Loucy (cell line): ENCODE measurements around the gene KIF13A.

ENCODE experiments used
- H2AFZ ChIP-seq: fragments of 200-600 bp; sonication (generic); 2 replicates; pipeline ENCODE4 v1.6.0; 2016; ENCODE audit warnings: antibody characterized with exemption, mild to moderate bottlenecking, low read length, moderate library complexity
- H3F3A ChIP-seq: fragments of 200-600 bp; 2 replicates; pipeline ENCODE4 v1.6.0; 2016; ENCODE audit warnings: antibody characterized with exemption, low read depth, mild to moderate bottlenecking
- H3K27me3 ChIP-seq: fragments of 200-600 bp; sonication (generic); 2 replicates; pipeline ENCODE4 v1.6.1; 2014; ENCODE audit warnings: low read length, mild to moderate bottlenecking; ENCODE audit not compliant: insufficient read depth, poor library complexity, severe bottlenecking
- H3K36me3 ChIP-seq: fragments of 200-600 bp; sonication (generic); 2 replicates; pipeline ENCODE4 v1.6.1; 2016; ENCODE audit warnings: low read length; ENCODE audit not compliant: insufficient read depth
- H3K4me1 ChIP-seq: fragments of 200-600 bp; sonication (generic); 2 replicates; pipeline ENCODE4 v1.5.1; 2014; ENCODE audit warnings: low read length, mild to moderate bottlenecking; ENCODE audit not compliant: insufficient read depth, poor library complexity, severe bottlenecking
- H3K4me2 ChIP-seq: fragments of 200-600 bp; sonication (generic); 2 replicates; pipeline ENCODE4 v1.6.0; 2014; ENCODE audit warnings: antibody characterized with exemption, low read length, low read depth, mild to moderate bottlenecking; ENCODE audit not compliant: poor library complexity, severe bottlenecking
- H3K4me3 ChIP-seq: fragments of 200-600 bp; sonication (generic); 2 replicates; pipeline ENCODE4 v1.5.1; 2014; ENCODE audit warnings: low read length, mild to moderate bottlenecking, mixed read lengths; ENCODE audit not compliant: poor library complexity, severe bottlenecking
- H3K79me2 ChIP-seq: fragments of 200-600 bp; sonication (generic); 2 replicates; pipeline ENCODE4 v1.6.1; 2014; ENCODE audit warnings: low read length; ENCODE audit not compliant: insufficient read depth
- H3K9ac ChIP-seq: fragments of 200-600 bp; sonication (generic); 2 replicates; pipeline ENCODE4 v1.6.0; 2014; ENCODE audit warnings: mild to moderate bottlenecking, low read depth, low read length, moderate library complexity; ENCODE audit not compliant: poor library complexity, severe bottlenecking
- H3K9me2 ChIP-seq: fragments of 200-600 bp; sonication (generic); replicated peaks from 2 replicates; pipeline ENCODE4 v1.6.1; 2016; ENCODE audit warnings: low read depth, low read length, mixed read lengths
- H3K9me3 ChIP-seq: fragments of 200-600 bp; sonication (generic); 2 replicates; pipeline ENCODE4 v1.6.1; 2014; ENCODE audit warnings: mild to moderate bottlenecking, antibody characterized with exemption, low read length, low read depth; ENCODE audit not compliant: insufficient read depth
- H4K20me1 ChIP-seq: fragments of 200-600 bp; sonication (generic); 2 replicates; pipeline ENCODE4 v1.6.0; 2014; ENCODE audit warnings: antibody characterized with exemption, low read length, mild to moderate bottlenecking; ENCODE audit not compliant: insufficient read depth, poor library complexity, severe bottlenecking
- EZH2phosphoT487 ChIP-seq: fragments of 200-600 bp; IDR thresholded peaks from 2 replicates; pipeline ENCODE4 v1.6.1; 2018; ENCODE audit warnings: antibody characterized with exemption, mild to moderate bottlenecking, moderate library complexity, borderline replicate concordance
- TF ChIP-seq, protein P1 (sequence below): fragments of 200-600 bp; sonication (generic); conservative IDR thresholded peaks from 2 replicates; pipeline ENCODE4 v1.5.1; 2014; ENCODE audit warnings: mild to moderate bottlenecking, antibody characterized with exemption, low read length

The KIF13A gene

DNA sequence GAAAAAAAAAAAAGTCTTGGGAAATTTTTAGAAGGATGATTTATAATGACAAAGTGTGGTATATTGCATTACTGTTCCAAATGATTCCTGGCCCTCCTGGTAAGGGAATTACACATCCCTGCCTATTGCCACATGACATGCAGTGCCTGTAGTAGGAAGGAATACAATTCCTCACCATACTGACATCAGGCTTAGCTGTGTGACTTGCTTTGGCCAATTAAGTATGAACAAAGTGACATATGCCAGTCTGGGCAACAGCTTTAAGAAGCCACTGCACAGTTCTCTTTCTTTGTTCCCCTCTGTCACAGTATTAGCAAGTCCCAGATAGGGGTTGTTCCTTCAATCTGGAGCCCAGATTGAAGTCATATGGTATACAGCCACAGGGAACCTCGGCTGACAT, 100.5 kb downstream of the KIF13A start:
- Histone ChIP-seq H3K27me3 (no peaks in the 10 kb centered on the region), H2AFZ (no peak overlapping the region), H3K4me2 (no peak overlapping the region)

DNA sequence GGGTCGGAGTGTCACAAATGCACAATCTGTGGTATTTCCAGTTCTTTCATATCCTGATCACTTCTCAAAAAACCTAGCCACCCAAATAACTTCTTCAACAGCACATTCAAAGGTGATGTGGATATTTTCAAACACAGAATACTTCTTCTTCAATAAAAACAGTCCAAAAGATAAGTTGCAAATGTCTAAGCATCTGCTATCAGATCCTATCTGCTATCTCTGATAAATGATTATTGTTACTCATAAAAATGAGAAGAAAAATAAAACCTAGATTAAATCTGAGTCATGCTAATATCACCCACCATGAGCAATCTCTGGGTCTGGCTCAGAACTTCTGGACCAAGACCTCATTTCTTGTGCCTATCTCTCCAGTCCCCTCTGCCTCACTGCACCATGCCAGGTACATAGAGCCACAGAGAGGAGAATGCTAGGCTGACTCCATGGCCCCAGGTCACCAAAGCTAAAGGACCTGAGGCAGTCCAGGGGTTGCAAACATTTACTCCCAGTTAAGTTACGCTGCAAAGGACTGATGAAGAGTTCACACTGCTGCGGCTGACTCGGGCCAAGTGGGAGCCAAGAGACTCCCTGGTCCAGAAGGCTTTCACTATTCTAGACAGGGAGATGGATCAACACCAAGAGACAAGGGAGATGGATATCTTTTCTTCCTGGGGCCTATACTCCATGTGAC, 101.4 kb downstream of the KIF13A start:
- no peaks in the 10 kb centered on the region for H3K9me3 ChIP-seq
- H3F3A ChIP-seq = no peaks in the 10 kb centered on the region
- no peak overlapping the region for H2AFZ ChIP-seq
- H3K4me3 ChIP-seq = no peak overlapping the region
- peaks cover 16% of the 10 kb centered on the region for H3K4me1 ChIP-seq
- TF ChIP-seq, protein P1, sequence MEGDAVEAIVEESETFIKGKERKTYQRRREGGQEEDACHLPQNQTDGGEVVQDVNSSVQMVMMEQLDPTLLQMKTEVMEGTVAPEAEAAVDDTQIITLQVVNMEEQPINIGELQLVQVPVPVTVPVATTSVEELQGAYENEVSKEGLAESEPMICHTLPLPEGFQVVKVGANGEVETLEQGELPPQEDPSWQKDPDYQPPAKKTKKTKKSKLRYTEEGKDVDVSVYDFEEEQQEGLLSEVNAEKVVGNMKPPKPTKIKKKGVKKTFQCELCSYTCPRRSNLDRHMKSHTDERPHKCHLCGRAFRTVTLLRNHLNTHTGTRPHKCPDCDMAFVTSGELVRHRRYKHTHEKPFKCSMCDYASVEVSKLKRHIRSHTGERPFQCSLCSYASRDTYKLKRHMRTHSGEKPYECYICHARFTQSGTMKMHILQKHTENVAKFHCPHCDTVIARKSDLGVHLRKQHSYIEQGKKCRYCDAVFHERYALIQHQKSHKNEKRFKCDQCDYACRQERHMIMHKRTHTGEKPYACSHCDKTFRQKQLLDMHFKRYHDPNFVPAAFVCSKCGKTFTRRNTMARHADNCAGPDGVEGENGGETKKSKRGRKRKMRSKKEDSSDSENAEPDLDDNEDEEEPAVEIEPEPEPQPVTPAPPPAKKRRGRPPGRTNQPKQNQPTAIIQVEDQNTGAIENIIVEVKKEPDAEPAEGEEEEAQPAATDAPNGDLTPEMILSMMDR = no peak
- no peak for TF ChIP-seq EZH2phosphoT487
- H3K9ac ChIP-seq = no peak overlapping the region
- no peaks in the 10 kb centered on the region for H3K36me3 ChIP-seq
- no peak overlapping the region for H3K4me2 ChIP-seq
- no peaks in the 10 kb centered on the region for H4K20me1 ChIP-seq
- no peaks in the 10 kb centered on the region for H3K27me3 ChIP-seq
- no peaks in the 10 kb centered on the region for H3K9me2 ChIP-seq
- no peaks in the 10 kb centered on the region for H3K79me2 ChIP-seq

More for the DNA sequence above, 100.5 kb downstream of the KIF13A start:
- H3K79me2 ChIP-seq = no peaks in the 10 kb centered on the region
- no peak for TF ChIP-seq EZH2phosphoT487
- TF ChIP-seq, protein P1 = no peak
- no peaks in the 10 kb centered on the region for H4K20me1 ChIP-seq
- H3K9me2 ChIP-seq = no peaks in the 10 kb centered on the region
- H3K36me3 ChIP-seq = no peaks in the 10 kb centered on the region
- H3K9me3 ChIP-seq = no peaks in the 10 kb centered on the region
- peaks cover 16% of the 10 kb centered on the region for H3K4me1 ChIP-seq
- H3K9ac ChIP-seq = no peak overlapping the region
- H3F3A ChIP-seq = no peaks in the 10 kb centered on the region
- H3K4me3 ChIP-seq = no peak overlapping the region

DNA sequence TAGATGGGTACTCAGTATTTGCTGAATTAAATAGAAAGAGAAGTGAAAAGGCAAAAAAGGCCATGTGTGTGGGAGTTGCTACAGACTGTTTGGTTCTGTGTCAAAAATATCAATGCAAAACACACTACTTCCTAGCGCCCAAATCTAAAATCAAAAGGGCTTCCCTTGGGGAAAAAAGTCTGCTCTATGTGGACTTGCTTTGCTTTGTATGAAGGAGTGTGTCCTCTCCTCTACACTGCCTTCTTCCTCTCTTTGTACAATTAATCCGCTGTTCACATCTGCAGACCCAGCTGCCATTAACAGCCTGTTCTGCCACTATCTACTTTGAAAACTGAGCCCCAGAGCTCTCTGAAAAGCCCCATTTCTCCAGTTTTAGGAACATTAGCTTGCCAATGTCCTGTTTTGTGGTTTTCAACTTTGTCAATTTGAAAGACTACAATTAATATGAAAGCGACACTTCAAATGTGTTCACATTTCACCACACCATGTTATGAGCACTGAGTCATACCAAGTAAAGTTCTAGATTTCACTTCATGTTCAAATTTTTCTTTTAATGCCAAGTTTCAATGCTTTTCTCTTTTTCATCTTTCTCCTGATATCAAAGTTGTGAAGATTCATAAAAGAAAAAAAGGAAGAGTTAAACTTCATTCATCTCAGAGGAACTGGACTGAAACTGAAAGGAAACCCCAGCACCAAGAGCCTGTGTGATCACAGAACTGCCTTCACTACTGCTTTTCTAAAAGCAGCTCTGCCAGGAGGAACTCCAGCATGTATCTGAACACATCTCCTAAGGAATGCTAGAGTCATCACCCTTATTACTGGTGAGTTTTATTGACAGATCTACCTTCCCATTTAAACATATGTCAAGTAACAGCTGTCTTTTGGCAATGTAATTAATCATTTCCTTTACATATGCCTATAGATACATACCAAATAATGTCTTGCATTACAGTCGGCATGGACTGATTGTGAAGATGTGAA, 102.6 kb downstream of the KIF13A start:
- H3K79me2 ChIP-seq = no peaks in the 10 kb centered on the region
- H3K4me1 ChIP-seq = peaks cover 16% of the 10 kb centered on the region
- no peaks in the 10 kb centered on the region for H4K20me1 ChIP-seq
- H3K4me3 ChIP-seq = peak overlapping the region; percentile 53
- H3K36me3 ChIP-seq = no peaks in the 10 kb centered on the region
- H3K27me3 ChIP-seq = no peaks in the 10 kb centered on the region
- TF ChIP-seq, protein P1 = no peak
- no peak for TF ChIP-seq EZH2phosphoT487
- H3K9ac ChIP-seq = peak overlapping the region; percentile 20
- H3K4me2 ChIP-seq = peak overlapping the region; percentile 56
- peak overlapping the region; percentile 25 for H2AFZ ChIP-seq
- no peaks in the 10 kb centered on the region for H3K9me3 ChIP-seq
- no peaks in the 10 kb centered on the region for H3K9me2 ChIP-seq
- no peaks in the 10 kb centered on the region for H3F3A ChIP-seq
